NB4 (cell line): ENCODE measurements around the gene PTCH1.

Experiments
- DNase-seq: peaks from one replicate; pipeline ENCODE4 v3.0.0; 2010; ENCODE audit warnings: low read depth
- H3K4me3 ChIP-seq: one replicate; pipeline ENCODE4 v1.5.1; 2011; ENCODE audit warnings: mild to moderate bottlenecking, low read depth, low read length, moderate library complexity
- CTCF ChIP-seq: IDR thresholded peaks from one replicate; pipeline ENCODE4 v1.5.1; 2012; ENCODE audit warnings: low read depth, low read length
- MAX ChIP-seq: IDR thresholded peaks from 2 replicates; pipeline ENCODE4 v1.6.1; 2011; ENCODE audit warnings: low read depth, low read length
- MYC ChIP-seq: IDR thresholded peaks from 2 replicates; pipeline ENCODE4 v1.6.1; 2011; ENCODE audit warnings: low read depth, low read length
- POLR2A ChIP-seq: IDR thresholded peaks from 2 replicates; pipeline ENCODE4 v1.6.1; 2011; ENCODE audit warnings: mild to moderate bottlenecking; ENCODE audit not compliant: insufficient read length; ENCODE audit errors: extremely low read depth

Gene PTCH1

GRCh38 chr9:95413793-95414192 lies 103.0 kb downstream of the PTCH1 start:
- TF ChIP-seq CTCF: no peak
- TF ChIP-seq MAX: no peak
- no peak for TF ChIP-seq MYC
- no peak for TF ChIP-seq POLR2A
- no peak overlapping the region for H3K4me3 ChIP-seq
- DNase-seq: no peak

- no peak overlapping the region for H3K4me3 ChIP-seq
- DNase-seq: no peak
- no peak for TF ChIP-seq MYC
- TF ChIP-seq MAX: no peak
- TF ChIP-seq POLR2A: no peak
- TF ChIP-seq CTCF: no peak
Observed at GRCh38 chr9:95411054-95411892, 105.5 kb downstream of the PTCH1 start.

GRCh38 chr9:95409650-95410426 lies 106.9 kb downstream of the PTCH1 start:
- H3K4me3 ChIP-seq: no peak overlapping the region
- TF ChIP-seq MAX: no peak
- TF ChIP-seq MYC: 0 out of 2 replicates have a peak, but pooled peaks have one; percentile 31
- peak; percentile 94 for DNase-seq

GRCh38 chr9:95407524-95407923 lies 109.2 kb downstream of the PTCH1 start:
- no peak overlapping the region for H3K4me3 ChIP-seq
- DNase-seq: no peak
- no peak for TF ChIP-seq MYC
- no peak for TF ChIP-seq CTCF
- no peak for TF ChIP-seq POLR2A
- TF ChIP-seq MAX: no peak

GRCh38 chr9:95406121-95406520 lies 110.7 kb downstream of the PTCH1 start:
- H3K4me3 ChIP-seq: no peak overlapping the region
- no peak for TF ChIP-seq CTCF
- no peak for TF ChIP-seq MYC
- TF ChIP-seq POLR2A: no peak
- no peak for TF ChIP-seq MAX
- DNase-seq: peak; percentile 60

- H3K4me3 ChIP-seq: no peak overlapping the region
- TF ChIP-seq POLR2A (no peak), MAX (no peak), MYC (no peak), CTCF (no peak)
- no peak for DNase-seq
Observed at GRCh38 chr9:95399261-95399660, 117.5 kb downstream of the PTCH1 start.
